ENCODE measurements around the gene ST7. TPM values are rescaled to one million over a fixed set of nuclear protein-coding genes. Genes with fewer than 3 reads are reported as not detected.
A peak's percentile ranks its signal among the peaks of the same experiment; 100 is the strongest.

Gene ST7
- total and polyA plus RNA-seq, 7 donors, result 6.0 to 12.5 (median 7.3) TPM

GRCh38 chr7:116985575-116985974 is 32.3 kb downstream of the ST7 start:
- no peak for TF ChIP-seq CTCF (IDR thresholded peaks at IDR 0.05)
- intact Hi-C loops (cut with DNase I), result loop anchor here (1.0 to 10.0 kb wide), 2 partner anchors 51 to 134 kb away; no protein-coding TSS in a partner anchor
- Histone ChIP-seq H3K27ac (no peak overlapping the region), H3K9me3 (no peaks in the 10 kb centered on the region), H3K27me3 (ENCODE audit: insufficient read depth in 3 of 3, low read length in 2 of 3) (no peaks in the 10 kb centered on the region), H3K4me3 (no peak overlapping the region), H3K36me3 (ENCODE audit: insufficient read depth in 1 of 2, low read depth in 1 of 2) (no peaks in the 10 kb centered on the region), H3K4me1 (peaks cover 10% of the 10 kb centered on the region)
- no peak for ATAC-seq
- DNase-seq, result no peak
- 97% methylated on average over 5 of the region's 5 CpGs for WGBS, 3 donors

GRCh38 chr7:116986611-116987565 is 33.6 kb downstream of the ST7 start:
- peaks cover 10% of the 10 kb centered on the region for H3K4me1 ChIP-seq
- no peak for DNase-seq
- H3K27ac ChIP-seq, result no peak overlapping the region
- H3K27me3 ChIP-seq (ENCODE audit: insufficient read depth in 3 of 3, low read length in 2 of 3), result no peaks in the 10 kb centered on the region
- intact Hi-C loops (cut with DNase I), result loop anchor here in 1 of 2 donors (2.0 to 10.0 kb wide), 2 partner anchors 52 to 136 kb away; no protein-coding TSS in a partner anchor
- H3K4me3 ChIP-seq, result no peak overlapping the region
- H3K9me3 ChIP-seq, result no peaks in the 10 kb centered on the region
- ATAC-seq, result no peak
- no peak for TF ChIP-seq CTCF (IDR thresholded peaks at IDR 0.05)
- WGBS, 3 donors, result 75 to 82% (median 79%) methylated on average over 4 of the region's 4 CpGs
- H3K36me3 ChIP-seq (ENCODE audit: insufficient read depth in 1 of 2, low read depth in 1 of 2), result no peaks in the 10 kb centered on the region

DNA sequence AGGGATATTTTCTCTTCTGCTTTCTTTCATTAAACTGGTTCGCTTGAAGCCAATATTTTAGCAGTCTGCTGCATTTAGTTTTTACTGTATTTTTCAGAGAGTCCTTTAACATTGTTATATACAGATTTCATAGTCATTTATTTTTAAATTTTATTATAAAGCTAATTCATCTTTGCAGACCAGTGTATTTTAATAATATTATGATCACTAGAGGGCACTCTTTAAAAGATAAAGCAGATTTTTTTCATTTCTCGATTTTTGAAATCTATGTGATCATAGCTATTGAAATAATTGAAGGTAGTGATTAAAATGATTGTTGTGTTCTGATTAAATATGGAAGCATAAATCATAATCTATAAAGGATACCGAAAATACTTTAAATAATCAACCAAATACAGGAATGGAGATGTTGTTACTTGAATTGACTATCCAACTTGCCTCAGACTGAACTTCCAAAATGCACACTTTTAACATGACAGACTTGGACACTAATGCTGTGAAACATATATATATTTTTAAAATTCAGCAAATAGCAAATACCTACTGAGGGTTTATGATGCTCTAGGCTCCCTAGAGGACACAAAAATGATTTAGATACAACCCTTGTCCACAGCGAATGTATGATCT is 35.2 kb downstream of the ST7 start:
- intact Hi-C loops (cut with DNase I), result loop anchor here in 1 of 2 donors (10.0 kb wide), 1 partner anchor 54 kb away; no protein-coding TSS in a partner anchor
- TF ChIP-seq CTCF (IDR thresholded peaks at IDR 0.05), result peak; percentile 51
- no peak overlapping the region for H3K27ac ChIP-seq
- no peak for DNase-seq
- WGBS, 3 donors, result 54 to 67% (median 55%) methylated on average over 4 of the region's 4 CpGs
- H3K4me3 ChIP-seq, result no peak overlapping the region
- no peak for ATAC-seq
- H3K9me3 ChIP-seq, result no peaks in the 10 kb centered on the region
- H3K27me3 ChIP-seq (ENCODE audit: insufficient read depth in 3 of 3, low read length in 2 of 3), result no peaks in the 10 kb centered on the region
- H3K4me1 ChIP-seq, result peaks cover 10% of the 10 kb centered on the region
- no peaks in the 10 kb centered on the region for H3K36me3 ChIP-seq (ENCODE audit: insufficient read depth in 1 of 2, low read depth in 1 of 2)

- no peaks in the 10 kb centered on the region for H3K36me3 ChIP-seq (ENCODE audit: insufficient read depth in 1 of 2, low read depth in 1 of 2)
- no peak for DNase-seq
- 92 to 99% (median 95%) methylated on average over 5 of the region's 5 CpGs for WGBS, 3 donors
- TF ChIP-seq CTCF (IDR thresholded peaks at IDR 0.05), result no peak
- no peaks in the 10 kb centered on the region for H3K9me3 ChIP-seq
- H3K4me1 ChIP-seq, result peaks cover 10% of the 10 kb centered on the region
- H3K4me3 ChIP-seq, result no peak overlapping the region
- H3K27me3 ChIP-seq (ENCODE audit: insufficient read depth in 3 of 3, low read length in 2 of 3), result no peaks in the 10 kb centered on the region
- no peak for ATAC-seq
- no peak overlapping the region for H3K27ac ChIP-seq
- intact Hi-C loops (cut with DNase I), result no loop called here
Measured at GRCh38 chr7:116990056-116990455, 36.8 kb downstream of the ST7 start.
